Stomach (tissue), 4 donors: ENCODE measurements around the gene PLP1.

Experiments used
- CTCF ChIP-seq, 7 experiments: fragments of 450-650 bp in 4 of 7; fragments of 200-600 bp in 3 of 7; sonication (generic) in 3 of 7; IDR thresholded peaks; one replicate each; pipeline ENCODE4 v1.5.1; 2016 to 2019; ENCODE audit warnings: antibody characterized with exemption in 7 of 7, control low read depth in 2 of 7, mild to moderate bottlenecking in 1 of 7
- EP300 ChIP-seq: sonication (generic); formaldehyde crosslinking; IDR thresholded peaks from one replicate; pipeline ENCODE4 v1.6.1; 2017; ENCODE audit warnings: antibody characterized with exemption
- POLR2A ChIP-seq, 4 donors: fragments of 450-650 bp; IDR thresholded peaks; one replicate each; pipeline ENCODE4 v1.6.1; 2016; ENCODE audit warnings: antibody characterized with exemption in 4 of 4, control low read depth in 2 of 4, mild to moderate bottlenecking in 1 of 4, moderate library complexity in 1 of 4
- POLR2AphosphoS5 ChIP-seq, 3 donors: sonication (generic); formaldehyde crosslinking; IDR thresholded peaks; one replicate each; pipeline ENCODE4 v1.6.1; 2016; ENCODE audit warnings: antibody characterized with exemption in 3 of 3

GRCh38 chrX:103747163-103747562, 29.5 kb upstream of the PLP1 start:
- TF ChIP-seq CTCF (IDR thresholded peaks at IDR 0.05), result no peak
- no peak for TF ChIP-seq POLR2AphosphoS5 (IDR thresholded peaks at IDR 0.05)
- TF ChIP-seq POLR2A (IDR thresholded peaks at IDR 0.05), result no peak
- no peak for TF ChIP-seq EP300
